DND-41 (cell line): Measurements from ENCODE around the gene CREBBP.
A peak's percentile ranks its signal among the peaks of the same experiment; 100 is the strongest.

ENCODE experiments used
- ATAC-seq: fragments of 200-7000 bp; cut with Tn5 transposase; 3 replicates; pipeline ENCODE4 v1.9.1; 2021; ENCODE audit warnings: low read depth; ENCODE audit not compliant: insufficient read depth
- DNase-seq: peaks from one replicate; pipeline ENCODE4 v3.0.0-alpha.2; 2020
- H2AFZ ChIP-seq: 2 replicates; pipeline ENCODE4 v1.6.0; 2012; ENCODE audit warnings: low read depth, low read length
- H3K27ac ChIP-seq: 2 replicates; pipeline ENCODE4 v1.5.1; 2012; ENCODE audit warnings: low read length, inconsistent platforms
- H3K27me3 ChIP-seq: fragments of 200-600 bp; sonication (generic); 2 replicates; pipeline ENCODE4 v1.6.0; 2012; ENCODE audit warnings: low read length, mild to moderate bottlenecking, inconsistent platforms; ENCODE audit not compliant: insufficient read depth, poor library complexity
- H3K36me3 ChIP-seq: 2 replicates; pipeline ENCODE4 v1.5.1; 2012; ENCODE audit warnings: low read length, inconsistent platforms; ENCODE audit not compliant: insufficient read depth
- H3K4me1 ChIP-seq: 2 replicates; pipeline ENCODE4 v1.5.1; 2012; ENCODE audit warnings: mild to moderate bottlenecking, low read length; ENCODE audit not compliant: insufficient read depth
- H3K4me2 ChIP-seq: 2 replicates; pipeline ENCODE4 v1.6.0; 2012; ENCODE audit warnings: mild to moderate bottlenecking, moderate library complexity, low read length, inconsistent platforms; ENCODE audit not compliant: insufficient read depth
- H3K4me3 ChIP-seq, 2 experiments: fragments of 200-600 bp in 1 of 2; shearing (Covaris generic) in 1 of 2; 2 replicates each; pipeline ENCODE4 v1.5.1; 2012 to 2016; ENCODE audit warnings: inconsistent platforms in 2 of 2, low read length in 2 of 2, mild to moderate bottlenecking in 2 of 2, low read depth in 1 of 2, moderate library complexity in 1 of 2
- H3K79me2 ChIP-seq: 2 replicates; pipeline ENCODE4 v1.6.0; 2012; ENCODE audit warnings: low read length, inconsistent platforms; ENCODE audit not compliant: insufficient read depth
- H3K9ac ChIP-seq: 2 replicates; pipeline ENCODE4 v1.6.0; 2012; ENCODE audit warnings: low read depth, mild to moderate bottlenecking, inconsistent platforms, low read length, moderate library complexity
- H3K9me3 ChIP-seq: 2 replicates; pipeline ENCODE4 v1.5.1; 2012; ENCODE audit warnings: low read length, moderate library complexity, mild to moderate bottlenecking, inconsistent platforms; ENCODE audit not compliant: insufficient read depth, severe bottlenecking
- H4K20me1 ChIP-seq: 2 replicates; pipeline ENCODE4 v1.6.0; 2012; ENCODE audit warnings: low read length; ENCODE audit not compliant: insufficient read depth
- EZH2 ChIP-seq: IDR thresholded peaks from 3 replicates; pipeline ENCODE4 v1.6.1; 2012; ENCODE audit warnings: borderline replicate concordance, low read depth, mild to moderate bottlenecking, moderate library complexity, low read length, inconsistent platforms; ENCODE audit not compliant: severe bottlenecking
- TF ChIP-seq, protein P1 (sequence below): IDR thresholded peaks from 2 replicates; pipeline ENCODE4 v1.5.1; 2012; ENCODE audit warnings: borderline replicate concordance, low read length, moderate library complexity, mild to moderate bottlenecking; ENCODE audit not compliant: poor library complexity, severe bottlenecking; ENCODE audit errors: extremely low read depth

The CREBBP gene

GRCh38 chr16:3722508-3722907 lies 158.0 kb downstream of the CREBBP start:
- Histone ChIP-seq H3K36me3 (peaks cover 5% of the 10 kb centered on the region), H3K9me3 (no peaks in the 10 kb centered on the region), H3K4me1 (peaks cover 12% of the 10 kb centered on the region), H4K20me1 (peaks cover 13% of the 10 kb centered on the region; the same call in 1 of the 2 replicates), H2AFZ (no peak overlapping the region), H3K9ac (no peak overlapping the region), H3K27me3 (no peaks in the 10 kb centered on the region), H3K4me2 (no peak overlapping the region), H3K4me3 (no peak overlapping the region), H3K79me2 (peaks cover 5% of the 10 kb centered on the region; the same call in 1 of the 2 replicates), H3K27ac (no peak overlapping the region)
- no peak for ATAC-seq
- DNase-seq: no peak
- TF ChIP-seq, protein P1, sequence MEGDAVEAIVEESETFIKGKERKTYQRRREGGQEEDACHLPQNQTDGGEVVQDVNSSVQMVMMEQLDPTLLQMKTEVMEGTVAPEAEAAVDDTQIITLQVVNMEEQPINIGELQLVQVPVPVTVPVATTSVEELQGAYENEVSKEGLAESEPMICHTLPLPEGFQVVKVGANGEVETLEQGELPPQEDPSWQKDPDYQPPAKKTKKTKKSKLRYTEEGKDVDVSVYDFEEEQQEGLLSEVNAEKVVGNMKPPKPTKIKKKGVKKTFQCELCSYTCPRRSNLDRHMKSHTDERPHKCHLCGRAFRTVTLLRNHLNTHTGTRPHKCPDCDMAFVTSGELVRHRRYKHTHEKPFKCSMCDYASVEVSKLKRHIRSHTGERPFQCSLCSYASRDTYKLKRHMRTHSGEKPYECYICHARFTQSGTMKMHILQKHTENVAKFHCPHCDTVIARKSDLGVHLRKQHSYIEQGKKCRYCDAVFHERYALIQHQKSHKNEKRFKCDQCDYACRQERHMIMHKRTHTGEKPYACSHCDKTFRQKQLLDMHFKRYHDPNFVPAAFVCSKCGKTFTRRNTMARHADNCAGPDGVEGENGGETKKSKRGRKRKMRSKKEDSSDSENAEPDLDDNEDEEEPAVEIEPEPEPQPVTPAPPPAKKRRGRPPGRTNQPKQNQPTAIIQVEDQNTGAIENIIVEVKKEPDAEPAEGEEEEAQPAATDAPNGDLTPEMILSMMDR: no peak
- no peak for TF ChIP-seq EZH2

DNA sequence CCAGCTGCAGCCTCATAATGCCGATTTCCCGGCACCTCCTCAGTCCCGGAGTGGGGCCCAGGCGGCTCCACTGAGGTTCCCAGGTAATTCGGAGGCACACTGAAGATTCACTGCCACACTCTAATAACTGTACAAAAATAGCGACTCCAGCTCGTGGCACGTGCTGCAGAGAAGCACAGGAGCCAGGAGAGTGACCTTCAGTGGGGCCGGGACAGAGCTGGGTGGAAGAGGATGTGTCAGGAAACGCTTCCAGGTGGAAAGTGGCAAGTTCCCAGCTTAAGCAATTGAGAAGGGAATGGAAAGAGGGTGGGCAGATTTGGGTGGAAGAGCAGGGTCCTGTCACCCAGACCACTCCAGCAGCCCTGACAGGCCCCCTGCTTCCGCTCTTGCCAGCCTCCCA lies 160.1 kb downstream of the CREBBP start:
- Histone ChIP-seq H3K9ac (no peak overlapping the region), H3K36me3 (no peaks in the 10 kb centered on the region), H3K27ac (no peak overlapping the region), H3K27me3 (no peaks in the 10 kb centered on the region), H3K4me2 (no peak overlapping the region), H4K20me1 (peaks cover 6% of the 10 kb centered on the region; the same call in 1 of the 2 replicates), H2AFZ (no peak overlapping the region), H3K9me3 (no peaks in the 10 kb centered on the region), H3K4me1 (peaks cover 23% of the 10 kb centered on the region), H3K79me2 (peaks cover 16% of the 10 kb centered on the region), H3K4me3 (no peak overlapping the region)
- ATAC-seq: no peak
- TF ChIP-seq EZH2: no peak
- TF ChIP-seq, protein P1: no peak
- no peak for DNase-seq

GRCh38 chr16:3718628-3719027 lies 161.9 kb downstream of the CREBBP start:
- TF ChIP-seq, protein P1: no peak
- no peak for TF ChIP-seq EZH2
- H3K9ac ChIP-seq: no peak overlapping the region
- peaks cover 23% of the 10 kb centered on the region for H3K4me1 ChIP-seq
- DNase-seq: no peak
- no peak overlapping the region for H2AFZ ChIP-seq
- H4K20me1 ChIP-seq: peaks cover 13% of the 10 kb centered on the region
- no peak for ATAC-seq
- H3K9me3 ChIP-seq: no peaks in the 10 kb centered on the region
- peak overlapping the region; percentile 82 for H3K4me2 ChIP-seq
- no peak overlapping the region for H3K27ac ChIP-seq
- peak overlapping the region in 1 of 2 experiments; percentile 74; a peak in 1 of 4 replicates for H3K4me3 ChIP-seq
- no peaks in the 10 kb centered on the region for H3K27me3 ChIP-seq
- peaks cover 16% of the 10 kb centered on the region for H3K79me2 ChIP-seq
- peaks cover 4% of the 10 kb centered on the region for H3K36me3 ChIP-seq

DNA sequence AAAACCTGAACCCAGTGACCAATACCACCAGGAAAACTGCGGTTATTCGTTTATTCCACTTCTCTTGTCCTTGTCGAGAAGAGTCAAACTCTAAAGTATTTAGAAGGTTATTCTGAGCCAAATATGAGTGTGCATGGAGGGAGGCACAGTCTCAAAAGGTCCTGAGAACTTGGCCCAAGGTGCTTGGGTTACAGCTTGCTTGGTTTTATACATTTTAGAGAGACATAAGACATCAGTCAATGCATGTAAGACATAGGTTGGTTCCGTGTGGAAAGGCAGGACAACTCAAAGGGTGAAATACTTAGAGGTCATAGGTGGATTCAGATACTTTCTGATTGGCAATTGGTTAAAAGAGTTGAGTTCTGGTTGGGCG lies 162.5 kb downstream of the CREBBP start:
- ATAC-seq (no peak), DNase-seq (no peak)
- H2AFZ ChIP-seq: peak overlapping the region; percentile 96
- H3K79me2 ChIP-seq: peaks cover 16% of the 10 kb centered on the region
- no peaks in the 10 kb centered on the region for H3K27me3 ChIP-seq
- TF ChIP-seq EZH2: no peak
- TF ChIP-seq, protein P1: no peak
- peaks cover 23% of the 10 kb centered on the region for H3K4me1 ChIP-seq
- H3K4me2 ChIP-seq: peak overlapping the region; percentile 82
- H3K9me3 ChIP-seq: no peaks in the 10 kb centered on the region
- H4K20me1 ChIP-seq: peaks cover 20% of the 10 kb centered on the region
- peaks cover 9% of the 10 kb centered on the region for H3K36me3 ChIP-seq
- peak overlapping the region; percentile 75 for H3K27ac ChIP-seq
- peak overlapping the region; percentile 74 to 86 for H3K4me3 ChIP-seq
- H3K9ac ChIP-seq: peak overlapping the region; percentile 72
